Right atrium auricular region (tissue), 2 donors: ENCODE data around the gene HP1BP3. TPM values are rescaled to one million over a fixed set of nuclear protein-coding genes. Genes with fewer than 3 reads are reported as not detected.

ENCODE experiments used
- DNase-seq: peaks from one replicate; pipeline ENCODE4 v3.0.0-alpha.2; 2019; ENCODE audit warnings: low spot score
- H3K27ac ChIP-seq, 2 donors: fragments of 200-600 bp; sonication (generic); 1 replicate in 1 of 2; 2 replicates in 1 of 2; pipeline ENCODE4 v1.5.1; 2016 to 2019
- H3K27me3 ChIP-seq, 2 donors: fragments of 200-600 bp; sonication (generic); one replicate each; pipeline versions ENCODE4 v1.5.1 to v1.6.0; 2017 to 2019
- H3K36me3 ChIP-seq: fragments of 200-600 bp; sonication (generic); one replicate; pipeline ENCODE4 v1.5.1; 2016
- H3K4me1 ChIP-seq, 2 donors: fragments of 200-600 bp; sonication (generic); one replicate each; pipeline versions ENCODE4 v1.5.1 to v1.6.0; 2017 to 2019
- H3K4me3 ChIP-seq, 2 donors: fragments of 200-600 bp; sonication (generic); 1 replicate in 1 of 2; 2 replicates in 1 of 2; pipeline ENCODE4 v1.5.1; 2017 to 2019; ENCODE audit warnings: mild to moderate bottlenecking in 1 of 2, moderate library complexity in 1 of 2
- H3K9me3 ChIP-seq, 2 donors: fragments of 200-600 bp; sonication (generic); one replicate each; pipeline ENCODE4 v1.5.1; 2019
- CTCF ChIP-seq, 2 donors: fragments of 200-600 bp; sonication (generic); IDR thresholded peaks; one replicate each; pipeline ENCODE4 v1.5.1; 2019; ENCODE audit warnings: antibody characterized with exemption in 2 of 2
- total RNA-seq, 2 donors: library from RNA; depleted of rRNA; stranded (reverse); fragments of >200 nt; gene quantifications; one replicate each; pipeline ENCODE4 v1.1.0, GENCODE V29; 2016

Gene HP1BP3
- total RNA-seq, 2 donors from 2014 or later = 106 to 115 TPM

DNA sequence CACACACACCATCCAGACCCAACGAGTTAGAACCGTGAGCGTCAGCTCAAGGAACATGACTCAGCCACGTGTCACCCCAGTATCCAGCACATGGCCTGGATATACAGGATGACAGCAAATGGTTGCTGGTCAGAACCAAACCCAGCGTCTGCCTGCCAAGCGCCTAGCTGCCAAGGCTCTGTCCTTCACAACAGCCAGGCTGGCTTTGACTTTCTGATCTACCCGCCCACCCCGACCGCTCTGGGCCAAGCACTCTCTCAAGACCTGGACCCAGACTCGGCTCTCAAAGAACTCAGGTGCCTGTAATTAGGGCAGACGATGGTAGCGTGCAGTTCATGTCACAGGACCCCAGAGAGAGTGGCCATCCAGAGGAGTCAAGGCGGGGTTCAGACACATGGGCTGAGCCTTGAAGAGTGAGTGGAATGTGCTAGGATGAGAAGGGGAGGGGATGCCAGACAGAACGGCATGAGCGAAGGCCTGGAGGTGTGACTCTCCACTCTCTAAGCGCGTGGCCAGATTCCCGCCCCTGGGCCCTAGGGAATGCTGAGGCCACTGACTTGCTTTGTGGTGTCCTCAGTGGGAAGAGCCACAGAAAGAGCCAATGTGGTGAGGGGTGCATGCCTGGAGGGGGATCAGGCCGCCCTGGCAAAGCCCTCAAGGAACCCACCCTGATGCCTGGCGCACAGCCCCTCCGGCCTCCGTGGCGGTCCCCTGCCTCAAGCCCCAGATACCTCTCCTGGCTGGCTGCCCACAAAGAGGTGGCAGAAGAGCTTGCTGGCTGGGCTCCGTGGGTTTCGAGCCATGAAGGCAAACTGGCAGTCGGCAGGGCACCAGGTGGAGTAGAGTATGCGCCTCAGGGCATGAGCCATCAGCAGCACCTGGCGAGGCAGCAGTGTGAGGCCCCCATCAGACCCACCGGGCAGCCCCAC lies 61.7 kb downstream of the HP1BP3 start:
- no peak overlapping the region for H3K4me3 ChIP-seq
- DNase-seq = no peak
- H3K4me1 ChIP-seq = no peaks in the 10 kb centered on the region
- TF ChIP-seq CTCF (IDR thresholded peaks at IDR 0.05) = no peak
- H3K27ac ChIP-seq = no peak overlapping the region
- H3K9me3 ChIP-seq = no peaks in the 10 kb centered on the region
- no peaks in the 10 kb centered on the region for H3K27me3 ChIP-seq
- no peaks in the 10 kb centered on the region for H3K36me3 ChIP-seq

GRCh38 chr1:20724364-20725188 lies 62.5 kb downstream of the HP1BP3 start:
- no peak for TF ChIP-seq CTCF (IDR thresholded peaks at IDR 0.05)
- Histone ChIP-seq H3K9me3 (no peaks in the 10 kb centered on the region), H3K27ac (no peak overlapping the region), H3K27me3 (no peaks in the 10 kb centered on the region), H3K4me3 (no peak overlapping the region), H3K36me3 (no peaks in the 10 kb centered on the region), H3K4me1 (no peaks in the 10 kb centered on the region)
- DNase-seq = no peak

- Histone ChIP-seq H3K9me3 (no peaks in the 10 kb centered on the region), H3K36me3 (no peaks in the 10 kb centered on the region), H3K4me3 (no peak overlapping the region), H3K4me1 (no peaks in the 10 kb centered on the region), H3K27me3 (no peaks in the 10 kb centered on the region), H3K27ac (no peak overlapping the region)
- no peak for DNase-seq
- no peak for TF ChIP-seq CTCF (IDR thresholded peaks at IDR 0.05)
Measured at GRCh38 chr1:20723537-20724363, 63.4 kb downstream of the HP1BP3 start.

DNA sequence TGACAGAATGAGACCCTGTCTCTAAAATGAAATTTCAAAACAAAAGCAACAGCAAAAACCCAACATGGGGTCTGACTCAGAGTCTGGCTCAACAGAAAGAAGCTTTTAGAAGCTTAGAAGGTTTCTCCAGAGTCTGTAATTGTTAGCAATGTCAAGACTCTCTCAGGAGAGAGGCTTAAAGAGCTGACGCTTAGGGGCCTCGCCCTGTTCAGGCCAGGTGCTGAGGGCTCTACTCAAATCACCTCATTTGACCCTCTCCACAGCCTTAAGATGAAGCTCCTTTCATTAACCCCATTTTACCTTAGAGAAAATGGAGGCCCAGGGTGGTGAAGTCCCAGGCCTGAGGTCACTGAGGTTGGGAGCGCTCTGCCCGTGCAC lies 64.0 kb downstream of the HP1BP3 start:
- no peak for DNase-seq
- H3K27me3 ChIP-seq = no peaks in the 10 kb centered on the region
- H3K4me1 ChIP-seq = peaks cover 0 to 2% of the 10 kb centered on the region in 2 donors
- H3K9me3 ChIP-seq = no peaks in the 10 kb centered on the region
- H3K27ac ChIP-seq = no peak overlapping the region
- H3K36me3 ChIP-seq = no peaks in the 10 kb centered on the region
- no peak overlapping the region for H3K4me3 ChIP-seq
- no peak for TF ChIP-seq CTCF (IDR thresholded peaks at IDR 0.05)
